GM19099 (cell line): ENCODE data around the gene RALA.

Source experiments
- POLR2A ChIP-seq: IDR thresholded peaks from 3 replicates; pipeline ENCODE4 v1.6.1; 2011; ENCODE audit warnings: low read depth; ENCODE audit not compliant: insufficient read length; ENCODE audit errors: extremely low read depth

Gene RALA

GRCh38 chr7:39659356-39660013 is 36.1 kb downstream of the RALA start:
- TF ChIP-seq POLR2A: no peak

GRCh38 chr7:39661960-39662359 is 38.6 kb downstream of the RALA start:
- no peak for TF ChIP-seq POLR2A

GRCh38 chr7:39663263-39663662 is 39.9 kb downstream of the RALA start:
- no peak for TF ChIP-seq POLR2A

GRCh38 chr7:39664057-39664456 is 40.7 kb downstream of the RALA start:
- no peak for TF ChIP-seq POLR2A

GRCh38 chr7:39664585-39664984 is 41.2 kb downstream of the RALA start:
- no peak for TF ChIP-seq POLR2A

- no peak for TF ChIP-seq POLR2A
These were observed 43.2 kb downstream of the RALA start for GRCh38 chr7:39666562-39666961.

GRCh38 chr7:39667341-39667923 is 44.1 kb downstream of the RALA start:
- no peak for TF ChIP-seq POLR2A

- no peak for TF ChIP-seq POLR2A
These were observed 46.7 kb downstream of the RALA start for GRCh38 chr7:39670052-39670451.

- TF ChIP-seq POLR2A: no peak
These were observed 47.6 kb downstream of the RALA start for GRCh38 chr7:39670934-39671333.

GRCh38 chr7:39672176-39672575 is 48.8 kb downstream of the RALA start:
- no peak for TF ChIP-seq POLR2A

GRCh38 chr7:39673868-39674267 is 50.5 kb downstream of the RALA start:
- TF ChIP-seq POLR2A: no peak

- no peak for TF ChIP-seq POLR2A
These were observed 51.0 kb downstream of the RALA start for GRCh38 chr7:39674406-39674805.

GRCh38 chr7:39676346-39676745 is 53.0 kb downstream of the RALA start:
- TF ChIP-seq POLR2A: no peak

GRCh38 chr7:39678930-39679709 is 55.7 kb downstream of the RALA start:
- no peak for TF ChIP-seq POLR2A

GRCh38 chr7:39681887-39682441 is 58.6 kb downstream of the RALA start:
- no peak for TF ChIP-seq POLR2A
